ENCODE results near the gene RNF111. TPM values are rescaled to one million over a fixed set of nuclear protein-coding genes. Genes with fewer than 3 reads are reported as not detected.
"Not testable (repeated sequence)": the region's sequence is repeated elsewhere in the genome, so short reads cannot be mapped to it uniquely, and the experiment has no call there.

The RNF111 gene
- total RNA-seq, 1 experiment from 2014 or later: 8.8 TPM

- in situ Hi-C loops (cut with HindIII; ENCODE audit: low sequenced_read_pairs): no loop called here
- DNase-seq (ENCODE audit: low spot score): no peak
Observed at GRCh38 chr15:59116771-59117170, 129.3 kb downstream of the RNF111 start.

GRCh38 chr15:59119625-59120024 is 132.2 kb downstream of the RNF111 start:
- no peak for DNase-seq (ENCODE audit: low spot score)
- in situ Hi-C loops (cut with HindIII; ENCODE audit: low sequenced_read_pairs): no loop called here

- in situ Hi-C loops (cut with HindIII; ENCODE audit: low sequenced_read_pairs): no loop called here
- DNase-seq (ENCODE audit: low spot score): no peak
Observed at GRCh38 chr15:59120937-59121336, 133.5 kb downstream of the RNF111 start.

- in situ Hi-C loops (cut with HindIII; ENCODE audit: low sequenced_read_pairs): no loop called here
- DNase-seq (ENCODE audit: low spot score): no peak
Observed at GRCh38 chr15:59124261-59124660, 136.8 kb downstream of the RNF111 start.

GRCh38 chr15:59125683-59126082 is 138.2 kb downstream of the RNF111 start:
- DNase-seq (ENCODE audit: low spot score); in situ Hi-C loops (cut with HindIII; ENCODE audit: low sequenced_read_pairs): not testable (repeated sequence)

- DNase-seq (ENCODE audit: low spot score); in situ Hi-C loops (cut with HindIII; ENCODE audit: low sequenced_read_pairs): not testable (repeated sequence)
Observed at GRCh38 chr15:59127255-59127654, 139.8 kb downstream of the RNF111 start.

- in situ Hi-C loops (cut with HindIII; ENCODE audit: low sequenced_read_pairs): no loop called here
- DNase-seq (ENCODE audit: low spot score): no peak
Observed at GRCh38 chr15:59131456-59131855, 144.0 kb downstream of the RNF111 start.

- in situ Hi-C loops (cut with HindIII; ENCODE audit: low sequenced_read_pairs): no loop called here
- DNase-seq (ENCODE audit: low spot score): no peak
Observed at GRCh38 chr15:59131969-59132562, 144.6 kb downstream of the RNF111 start.

- in situ Hi-C loops (cut with HindIII; ENCODE audit: low sequenced_read_pairs): no loop called here
- no peak for DNase-seq (ENCODE audit: low spot score)
Observed at GRCh38 chr15:59133929-59134427, 146.5 kb downstream of the RNF111 start.

GRCh38 chr15:59137566-59137965 is 150.1 kb downstream of the RNF111 start:
- in situ Hi-C loops (cut with HindIII; ENCODE audit: low sequenced_read_pairs): no loop called here
- no peak for DNase-seq (ENCODE audit: low spot score)

- DNase-seq (ENCODE audit: low spot score): peak; percentile 9
- in situ Hi-C loops (cut with HindIII; ENCODE audit: low sequenced_read_pairs): no loop called here
Observed at GRCh38 chr15:59138243-59138642, 150.8 kb downstream of the RNF111 start.

- no peak for DNase-seq (ENCODE audit: low spot score)
- in situ Hi-C loops (cut with HindIII; ENCODE audit: low sequenced_read_pairs): no loop called here
Observed at GRCh38 chr15:59140422-59141226, 153.2 kb downstream of the RNF111 start.

- no peak for DNase-seq (ENCODE audit: low spot score)
- in situ Hi-C loops (cut with HindIII; ENCODE audit: low sequenced_read_pairs): no loop called here
Observed at GRCh38 chr15:59143281-59143680, 155.8 kb downstream of the RNF111 start.

GRCh38 chr15:59144594-59144993 is 157.1 kb downstream of the RNF111 start:
- in situ Hi-C loops (cut with HindIII; ENCODE audit: low sequenced_read_pairs): not testable (repeated sequence)
- DNase-seq (ENCODE audit: low spot score): peak; percentile 13

Other genes with a start within 250 kb of the RNF111 start
- 60.7 and 117 TPM in 2 replicates for gene ADAM10, start 238.0 kb upstream of the RNF111 start, total RNA-seq (2014; rRNA removed; shearing (Covaris generic))
- gene MINDY2, start 216.4 kb upstream of the RNF111 start, total RNA-seq (2014; rRNA removed; shearing (Covaris generic)): 6.0 and 10.3 TPM in 2 replicates
- 30.7 and 53.4 TPM in 2 replicates for gene SLTM, start 54.0 kb upstream of the RNF111 start, total RNA-seq (2014; rRNA removed; shearing (Covaris generic))
- 95.2 and 97.3 TPM in 2 replicates for gene CCNB2, start 117.5 kb downstream of the RNF111 start, total RNA-seq (2014; rRNA removed; shearing (Covaris generic))
- gene LDHAL6B, start 219.2 kb downstream of the RNF111 start, total RNA-seq (2014; rRNA removed; shearing (Covaris generic)): not detected in 2 replicates